IPS-15b (cell line): Measurements from ENCODE around the gene ZNF428.

Experiments
- H3K27me3 ChIP-seq: one replicate; pipeline ENCODE4 v1.6.1; 2013; ENCODE audit warnings: low read length; ENCODE audit not compliant: control insufficient read depth, insufficient read depth
- H3K36me3 ChIP-seq: one replicate; pipeline ENCODE4 v1.6.1; 2013; ENCODE audit warnings: low read length; ENCODE audit not compliant: control insufficient read depth, insufficient read depth
- H3K4me1 ChIP-seq: one replicate; pipeline ENCODE4 v1.6.1; 2013; ENCODE audit warnings: mild to moderate bottlenecking, low read length; ENCODE audit not compliant: control insufficient read depth, insufficient read depth
- H3K4me3 ChIP-seq: one replicate; pipeline ENCODE4 v1.5.1; 2013; ENCODE audit warnings: low read depth, low read length
- H3K9ac ChIP-seq: one replicate; pipeline ENCODE4 v1.6.1; 2013; ENCODE audit warnings: low read depth, mild to moderate bottlenecking, low read length
- H3K9me3 ChIP-seq: one replicate; pipeline ENCODE4 v1.6.1; 2013; ENCODE audit warnings: mild to moderate bottlenecking, low read length; ENCODE audit not compliant: control insufficient read depth, insufficient read depth

The ZNF428 gene

GRCh38 chr19:43562698-43563241 is 56.7 kb downstream of the ZNF428 start:
- H3K36me3 ChIP-seq: peaks cover 12% of the 10 kb centered on the region
- no peak overlapping the region for H3K9ac ChIP-seq
- no peaks in the 10 kb centered on the region for H3K9me3 ChIP-seq
- H3K4me3 ChIP-seq: no peak overlapping the region
- no peaks in the 10 kb centered on the region for H3K27me3 ChIP-seq
- no peaks in the 10 kb centered on the region for H3K4me1 ChIP-seq

DNA sequence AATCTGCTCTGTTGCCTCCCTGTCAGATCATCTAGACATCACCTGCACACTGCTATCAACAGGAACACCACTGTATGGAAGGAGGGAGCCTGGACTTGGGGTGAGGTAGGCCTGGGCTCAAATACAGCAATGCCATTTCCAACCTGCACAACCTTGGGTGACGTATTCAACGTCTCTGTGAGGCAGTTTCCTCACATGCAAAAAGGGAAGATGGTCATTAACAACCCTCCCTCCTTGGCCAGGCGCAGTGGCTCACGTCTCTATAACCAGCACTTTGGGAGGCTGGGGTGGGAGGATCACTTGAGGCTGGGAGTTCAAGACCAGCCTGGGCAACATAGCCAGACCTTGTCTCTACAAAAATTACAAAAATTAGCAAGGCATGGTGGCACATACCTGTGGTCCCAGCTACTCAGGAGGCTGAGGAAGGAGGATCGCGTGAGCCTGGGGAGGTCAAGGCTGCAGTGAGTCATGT is 57.2 kb downstream of the ZNF428 start:
- Histone ChIP-seq H3K4me1 (no peaks in the 10 kb centered on the region), H3K36me3 (peaks cover 12% of the 10 kb centered on the region), H3K27me3 (no peaks in the 10 kb centered on the region), H3K9ac (no peak overlapping the region), H3K9me3 (no peaks in the 10 kb centered on the region), H3K4me3 (no peak overlapping the region)

GRCh38 chr19:43561139-43561970 is 58.1 kb downstream of the ZNF428 start:
- H3K36me3 ChIP-seq: peaks cover 12% of the 10 kb centered on the region
- H3K4me3 ChIP-seq: no peak overlapping the region
- H3K27me3 ChIP-seq: no peaks in the 10 kb centered on the region
- no peak overlapping the region for H3K9ac ChIP-seq
- H3K9me3 ChIP-seq: no peaks in the 10 kb centered on the region
- no peaks in the 10 kb centered on the region for H3K4me1 ChIP-seq

GRCh38 chr19:43560687-43561086 is 58.7 kb downstream of the ZNF428 start:
- Histone ChIP-seq H3K9me3 (no peaks in the 10 kb centered on the region), H3K36me3 (peaks cover 12% of the 10 kb centered on the region), H3K27me3 (no peaks in the 10 kb centered on the region), H3K4me1 (no peaks in the 10 kb centered on the region), H3K9ac (no peak overlapping the region), H3K4me3 (no peak overlapping the region)
